K562 (cell line): ENCODE data around the gene DHRS13. TPM values are rescaled to one million over a fixed set of nuclear protein-coding genes. Genes with fewer than 3 reads are reported as not detected.

ENCODE experiments used
- AFF1 ChIP-seq, 2 experiments: fragments of 450-650 bp; IDR thresholded peaks; 2 replicates each; pipeline ENCODE4 v1.6.1; 2018; ENCODE audit warnings: mild to moderate bottlenecking in 2 of 2, low read depth in 1 of 2; ENCODE audit not compliant: partially characterized antibody in 2 of 2
- ARHGAP35 ChIP-seq: fragments of 450-650 bp; IDR thresholded peaks from 2 replicates; pipeline ENCODE4 v1.6.1; 2018; ENCODE audit not compliant: partially characterized antibody
- BMI1 ChIP-seq: fragments of 150-350 bp; IDR thresholded peaks from 2 replicates; pipeline ENCODE4 v1.6.1; 2014; ENCODE audit warnings: low read length
- CREM ChIP-seq: IDR thresholded peaks from 2 replicates; pipeline ENCODE4 v1.6.1; 2014; ENCODE audit warnings: antibody characterized with exemption, low read depth
- E2F4 ChIP-seq: sonication (generic); formaldehyde crosslinking; IDR thresholded peaks from 2 replicates; pipeline ENCODE4 v1.8.0; 2022; ENCODE audit warnings: mild to moderate bottlenecking, low read depth, missing genetic modification reagents
- EP300 ChIP-seq: IDR thresholded peaks from 2 replicates; pipeline ENCODE4 v1.6.1; 2012; ENCODE audit warnings: low read length, improper control_type of control experiment
- FOSL1 ChIP-seq: fragments of 200-800 bp; sonication (Bioruptor generic); conservative IDR thresholded peaks from 2 replicates; pipeline ENCODE4 v1.6.1; 2016; ENCODE audit warnings: missing genetic modification characterization, missing compliant biosample characterization
- FOXJ3 ChIP-seq: sonication (generic); formaldehyde crosslinking; IDR thresholded peaks from 2 replicates; pipeline ENCODE4 v1.4.0; 2020; ENCODE audit warnings: mild to moderate bottlenecking, missing genetic modification reagents
- HOXB6 ChIP-seq: fragments of 250-450 bp; sonication (Bioruptor Pico); IDR thresholded peaks from 2 replicates; pipeline ENCODE4 v1.5.1; 2022; ENCODE audit warnings: mild to moderate bottlenecking, borderline replicate concordance
- KDM2B ChIP-seq: fragments of 250-450 bp; sonication (Bioruptor Pico); IDR thresholded peaks from 2 replicates; pipeline ENCODE4 v1.8.0; 2021; ENCODE audit warnings: mild to moderate bottlenecking, moderate library complexity
- KLF6 ChIP-seq: fragments of 250-450 bp; sonication (Bioruptor Pico); IDR thresholded peaks from 2 replicates; pipeline ENCODE4 v1.4.0; 2020; ENCODE audit warnings: mild to moderate bottlenecking, moderate library complexity, borderline replicate concordance
- MAFF ChIP-seq: IDR thresholded peaks from 2 replicates; pipeline ENCODE4 v1.6.1; 2012; ENCODE audit warnings: low read length, improper control_type of control experiment
- MAZ ChIP-seq, 2 experiments: fragments of 450-650 bp in 1 of 2; sonication (generic) in 1 of 2; formaldehyde crosslinking; IDR thresholded peaks in 1 of 2; conservative IDR thresholded peaks in 1 of 2; 2 replicates each; pipeline versions ENCODE4 v1.4.0 to v1.5.0; 2020; ENCODE audit warnings: mild to moderate bottlenecking in 1 of 2, missing genetic modification reagents in 1 of 2
- MTA2 ChIP-seq: fragments of 450-650 bp; IDR thresholded peaks from 2 replicates; pipeline ENCODE4 v1.6.1; 2016; ENCODE audit warnings: low read depth
- NONO ChIP-seq, 2 experiments: fragments of 200-400 bp in 1 of 2; fragments of 450-650 bp in 1 of 2; formaldehyde crosslinking in 1 of 2; IDR thresholded peaks; 2 replicates each; pipeline ENCODE4 v1.6.1; 2017; ENCODE audit warnings: low read depth in 2 of 2, mild to moderate bottlenecking in 2 of 2, moderate library complexity in 2 of 2, low read length in 1 of 2
- RFX5 ChIP-seq: IDR thresholded peaks from 2 replicates; pipeline ENCODE4 v1.6.1; 2011; ENCODE audit warnings: low read depth, mild to moderate bottlenecking, improper control_type of control experiment, low read length
- SNRNP70 ChIP-seq: fragments of 200-400 bp; formaldehyde crosslinking; optimal IDR thresholded peaks from 2 replicates; pipeline ENCODE3; 2017; ENCODE audit warnings: low read depth, low read length
- YY1 ChIP-seq, 3 experiments: IDR thresholded peaks; 2 replicates each; pipeline ENCODE4 v1.6.1; 2011; ENCODE audit warnings: low read length in 2 of 3, mild to moderate bottlenecking in 2 of 3, moderate library complexity in 2 of 3, borderline replicate concordance in 1 of 3, control low read depth in 1 of 3, low read depth in 1 of 3; ENCODE audit not compliant: insufficient read depth in 3 of 3, insufficient replicate concordance in 2 of 3, control insufficient read depth in 1 of 3, insufficient read length in 1 of 3; ENCODE audit errors: extremely low read depth in 1 of 3
- ZC3H8 ChIP-seq: fragments of 450-650 bp; IDR thresholded peaks from 2 replicates; pipeline ENCODE4 v1.6.1; 2017
- ZNF197 ChIP-seq: fragments of 200-800 bp; sonication (Bioruptor generic); IDR thresholded peaks from 2 replicates; pipeline ENCODE4 v1.6.1; 2016; ENCODE audit warnings: low read depth, missing genetic modification characterization, missing compliant biosample characterization
- ZNF311 ChIP-seq: fragments of 250-450 bp; sonication (Bioruptor Pico); IDR thresholded peaks from 2 replicates; pipeline ENCODE4 v1.4.0; 2020; ENCODE audit warnings: mild to moderate bottlenecking, moderate library complexity
- ZNF707 ChIP-seq: fragments of 250-450 bp; sonication (Bioruptor Pico); conservative IDR thresholded peaks from 2 replicates; pipeline ENCODE4 v1.8.0; 2022; ENCODE audit warnings: inconsistent platforms, mild to moderate bottlenecking, moderate library complexity
- ZNF830 ChIP-seq: fragments of 250-450 bp; sonication (Bioruptor Pico); IDR thresholded peaks from 2 replicates; pipeline ENCODE4 v1.5.0; 2021; ENCODE audit warnings: mild to moderate bottlenecking
- polyA plus RNA-seq, 8 experiments: library from polyadenylated mRNA; depleted of rRNA in 4 of 8; stranded (reverse) in 5 of 8; unstranded in 3 of 8; fragments of >200 nt; fragmentation: Nextera tagmentation in 2 of 8; fragmentation: Illumina TruSeq in 1 of 8; extraction: Ambion mirVana in 2 of 8; extraction: Trizol in 1 of 8; gene quantifications; 2 replicates each; pipeline versions ENCODE4 v1.2.1 to v1.2.3, GENCODE V29; 2011 to 2014; ENCODE audit warnings: inconsistent platforms in 1 of 8, missing spikeins in 1 of 8
- total RNA-seq, 7 experiments: library from RNA; depleted of rRNA in 6 of 7; stranded (reverse); fragments of >200 nt in 6 of 7; fragmentation: Illumina TruSeq in 2 of 7; extraction: Trizol in 2 of 7; gene quantifications; 2 replicates each; pipeline versions ENCODE4 v1.2.1 to v1.2.3, GENCODE V29; 2011 to 2021; ENCODE audit warnings: low replicate concordance in 1 of 7

DHRS13 gene
- total and polyA plus RNA-seq, 9 of the 15 experiments (the other 6 are each of a cell fraction or from before 2014, with no cell fraction given), result 0.32 to 52.3 (median 34.3) TPM; not detected in 1

- TF ChIP-seq ZNF197 (CRISPR knock-in tag) (0 out of 2 replicates have a peak, but pooled peaks have one; percentile 66), HOXB6 (CRISPR knock-in tag) (no peak), ZNF830 (no peak; the same call in 1 of the 2 replicates), ZNF707 (CRISPR knock-in tag) (no peak), MAZ (CRISPR knock-in tag; conservative IDR thresholded peaks at IDR 0.05 in 1 of 2, IDR thresholded peaks at IDR 0.05 in 1 of 2) (peak; percentile 96 to 97), YY1 (IDR thresholded peaks at IDR 0.05; ENCODE audit: borderline replicate concordance in 1 of 3, control insufficient read depth in 1 of 3, extremely low read depth in 1 of 3, insufficient read depth in 3 of 3, insufficient read length in 1 of 3, insufficient replicate concordance in 2 of 3, low read depth in 1 of 3, low read length in 2 of 3) (peak; percentile 21 to 78 (median 78)), E2F4 (no peak), NONO (IDR thresholded peaks at IDR 0.05; ENCODE audit: low read depth in 2 of 2, low read length in 1 of 2) (peak in 1 of 2 experiments; percentile 96; a peak in 2 of 4 replicates), FOXJ3 (no peak), RFX5 (no peak), ZNF311 (CRISPR knock-in tag) (no peak), FOSL1 (tag) (0 out of 2 replicates have a peak, but pooled peaks have one; percentile 62), MAFF (no peak), MTA2 (no peak), KDM2B (CRISPR knock-in tag) (no peak; the same call in 1 of the 2 replicates), KLF6 (CRISPR knock-in tag) (no peak), SNRNP70 (no peak), CREM (peak; percentile 96), EP300 (peak; percentile 72), ARHGAP35 (no peak), BMI1 (no peak), ZC3H8 (no peak), AFF1 (IDR thresholded peaks at IDR 0.05; ENCODE audit: low read depth in 1 of 2, partially characterized antibody in 2 of 2) (peak in 1 of 2 experiments; percentile 74)
Observed at GRCh38 chr17:28902819-28903545, at the start of gene DHRS13 (continued).
